Measurements from ENCODE around the gene UPK2.
"Not testable (repeated sequence)": the region's sequence is repeated elsewhere in the genome, so short reads cannot be mapped to it uniquely, and the experiment has no call there.

Gene UPK2

DNA sequence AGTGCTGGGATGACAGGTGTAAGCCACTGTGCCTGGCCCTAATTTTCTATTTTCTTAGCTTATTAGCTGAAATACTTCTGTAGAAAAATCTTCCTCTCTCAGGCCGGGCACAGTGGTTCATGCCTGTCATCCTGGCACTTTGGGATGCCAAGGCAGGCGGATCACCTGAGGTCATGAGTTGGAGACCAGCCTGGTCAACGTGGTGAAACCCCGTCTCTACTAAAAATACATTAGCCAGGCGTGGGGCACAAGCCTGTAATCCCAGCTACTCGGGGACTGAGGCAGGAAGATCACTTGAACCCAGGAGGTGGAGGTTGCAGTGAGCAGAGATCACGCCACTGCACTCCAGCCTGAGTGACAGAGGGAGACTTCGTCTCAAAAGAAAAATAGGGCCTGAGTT is 28.2 kb downstream of the UPK2 start:
- DNase-seq = not testable (repeated sequence)

DNA sequence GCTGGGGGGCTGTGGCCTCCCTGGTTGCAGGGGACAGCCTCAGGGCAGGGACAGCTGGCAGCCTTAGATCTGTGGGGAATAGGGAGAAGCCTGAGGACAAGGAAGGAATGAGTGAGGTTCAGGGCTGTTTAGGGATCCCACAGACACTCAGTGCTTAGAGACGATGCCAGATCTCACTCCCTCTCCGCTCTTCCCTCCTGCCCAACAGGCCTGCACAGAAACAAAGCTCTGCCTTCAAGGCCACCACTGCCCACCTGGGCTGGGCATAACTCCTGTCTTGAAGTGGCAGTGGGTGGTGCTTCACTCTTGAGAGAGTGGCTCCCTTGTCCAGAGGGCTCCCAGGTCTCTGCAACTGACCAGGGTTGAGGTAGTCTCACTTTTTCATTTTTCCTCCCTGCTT is 28.7 kb downstream of the UPK2 start:
- no peak for DNase-seq

DNA sequence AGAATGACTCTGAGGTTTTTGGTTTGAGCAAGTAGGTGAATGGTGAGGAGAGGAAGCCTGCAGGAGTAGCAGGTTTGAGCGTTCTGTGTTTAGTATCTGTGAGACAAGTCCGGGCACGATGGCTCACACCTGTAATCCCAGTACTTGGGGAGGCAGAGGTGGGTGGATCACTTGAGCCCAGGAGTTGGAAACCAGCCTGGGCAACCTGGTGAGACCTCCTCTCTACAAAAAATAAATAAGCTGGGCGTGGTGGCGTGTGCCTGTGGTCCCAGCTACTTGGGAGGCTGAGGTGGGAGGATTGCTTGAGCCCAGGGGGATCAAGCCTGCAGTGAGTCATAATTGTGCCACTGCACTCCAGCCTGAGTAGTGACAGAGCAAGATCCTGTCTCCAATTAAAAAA is 32.2 kb downstream of the UPK2 start:
- no peak for DNase-seq

DNA sequence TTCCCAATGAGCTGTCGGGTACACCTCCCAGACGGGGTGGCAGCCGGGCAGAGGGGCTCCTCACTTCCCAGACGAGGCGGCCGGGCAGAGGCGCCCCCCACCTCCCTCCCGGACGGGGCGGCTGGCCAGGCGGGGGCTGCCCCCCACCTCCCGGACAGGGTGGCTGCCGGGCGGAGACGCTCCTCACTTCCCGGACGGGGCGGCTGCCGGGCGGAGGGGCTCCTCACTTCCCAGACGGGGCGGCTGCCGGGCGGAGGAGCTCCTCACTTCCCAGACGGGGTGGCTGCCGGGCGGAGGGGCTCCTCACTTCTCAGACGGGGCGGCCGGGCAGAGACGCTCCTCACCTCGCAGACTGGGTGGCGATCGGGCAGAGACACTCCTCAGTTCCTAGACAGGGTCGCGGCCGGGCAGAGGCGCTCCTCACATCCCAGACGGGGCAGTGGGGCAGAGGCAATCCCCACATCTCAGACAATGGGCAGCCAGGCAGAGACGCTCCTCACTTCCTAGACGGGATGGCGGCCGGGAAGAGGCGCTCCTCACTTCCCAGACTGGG is 35.5 kb downstream of the UPK2 start:
- DNase-seq = not testable (repeated sequence)

DNA sequence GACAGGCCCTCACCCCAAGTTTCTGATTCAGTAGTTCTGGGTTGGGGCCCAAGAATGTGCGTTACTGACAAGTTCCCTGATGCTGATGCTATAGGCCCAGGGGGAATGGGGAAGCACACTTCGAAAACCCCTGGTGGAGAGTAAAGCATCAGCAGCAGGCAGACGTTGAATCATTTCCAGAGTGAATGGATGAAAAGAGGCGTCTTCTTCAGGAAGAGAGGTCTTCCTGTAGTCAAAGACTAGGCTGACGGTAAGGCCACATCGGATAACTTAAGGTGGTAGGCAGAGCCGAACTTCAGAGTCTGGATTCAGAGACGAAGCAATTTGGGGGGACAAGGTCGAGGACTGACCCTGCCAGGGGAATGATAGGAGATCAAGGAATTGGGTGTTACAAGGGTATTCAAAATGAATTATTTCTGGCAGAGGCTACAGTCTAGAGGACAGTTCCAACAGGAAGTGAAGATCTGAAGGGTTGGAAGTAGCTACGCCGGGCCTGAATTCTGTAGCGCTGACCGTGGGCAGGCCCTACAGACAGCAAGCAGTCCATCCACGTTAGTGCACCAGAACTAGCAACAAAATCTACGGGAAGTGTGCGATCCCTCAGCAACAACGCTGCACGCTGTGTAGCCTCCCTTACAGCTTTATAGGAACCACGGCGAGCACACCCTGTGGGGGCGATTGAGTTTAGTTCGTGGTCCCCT is 41.0 kb downstream of the UPK2 start:
- DNase-seq = peak in 10 of 51 donors; percentile 6 to 62 (median 30)

DNA sequence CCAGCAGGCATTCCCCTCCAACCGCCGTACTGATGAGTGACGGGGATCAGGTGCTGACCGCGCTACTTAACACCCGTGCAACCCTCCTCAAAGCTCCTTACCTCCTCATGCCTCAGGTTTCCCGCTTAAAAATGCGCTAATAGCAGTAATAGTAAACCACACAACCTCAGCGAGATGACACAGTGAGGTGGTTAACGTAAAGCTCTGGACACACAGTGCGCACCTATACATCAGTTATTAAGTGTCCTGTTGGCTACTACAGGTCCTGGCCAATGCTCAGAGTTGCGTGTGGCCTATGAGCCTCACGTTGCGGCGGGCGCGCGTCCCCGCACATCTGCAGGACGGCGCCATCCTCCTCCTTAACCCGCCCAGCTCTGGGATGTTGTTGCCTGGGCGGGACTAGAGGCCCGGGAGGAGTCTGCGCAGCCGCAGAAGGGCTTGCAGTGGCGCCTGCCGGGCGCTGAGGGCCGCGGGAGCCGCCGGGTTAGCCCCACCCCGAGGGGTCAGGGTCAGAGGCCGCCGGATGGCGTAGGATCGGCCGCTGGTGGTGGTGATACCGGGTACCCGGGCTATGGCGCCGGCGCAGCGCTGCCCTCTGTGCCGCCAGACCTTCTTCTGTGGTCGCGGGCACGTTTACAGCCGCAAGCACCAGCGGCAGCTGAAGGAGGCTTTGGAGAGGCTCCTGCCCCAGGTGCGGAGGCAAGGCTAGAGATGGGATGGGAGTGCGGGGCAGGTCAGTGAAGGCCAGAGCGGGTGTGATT is 41.7 kb downstream of the UPK2 start, which contains the start of gene CENATAC:
CENATAC (plus strand) TSS at position 512 of the 761 bp plus-strand sequence; CDS start at position 572, 60 bp downstream.
- DNase-seq = peak; percentile 59 to 98 (median 92)

DNA sequence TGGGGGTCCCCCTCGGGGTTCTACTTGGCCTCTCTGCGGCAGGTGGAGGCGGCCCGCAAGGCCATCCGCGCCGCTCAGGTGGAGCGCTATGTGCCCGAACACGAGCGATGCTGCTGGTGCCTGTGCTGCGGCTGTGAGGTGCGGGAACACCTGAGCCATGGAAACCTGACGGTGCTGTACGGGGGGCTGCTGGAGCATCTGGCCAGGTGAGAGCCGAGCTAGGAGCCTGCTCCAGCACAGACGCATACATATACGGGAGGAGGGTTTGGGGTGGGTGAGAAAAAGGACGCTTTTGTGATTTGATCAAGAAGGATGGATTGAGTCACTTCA is 42.3 kb downstream of the UPK2 start:
- peak in 2 of 51 donors; percentile 35 to 49 for DNase-seq

DNA sequence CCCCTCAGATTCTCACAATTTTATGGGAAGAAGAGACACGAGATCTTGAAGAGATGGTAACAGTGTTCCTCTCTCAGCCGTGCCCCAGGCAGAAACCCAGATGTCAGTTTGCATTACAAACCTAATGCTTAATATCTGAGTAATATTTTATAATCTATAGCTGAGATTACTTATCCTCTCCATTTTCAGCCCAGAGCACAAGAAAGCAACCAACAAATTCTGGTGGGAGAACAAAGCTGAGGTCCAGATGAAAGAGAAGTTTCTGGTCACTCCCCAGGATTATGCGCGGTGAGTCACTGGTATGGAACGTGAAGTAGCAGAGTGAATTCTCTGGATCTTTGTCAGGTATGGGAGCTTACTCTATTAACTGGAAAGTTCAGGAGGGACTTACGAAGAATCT is 42.7 kb downstream of the UPK2 start:
- no peak for DNase-seq

DNA sequence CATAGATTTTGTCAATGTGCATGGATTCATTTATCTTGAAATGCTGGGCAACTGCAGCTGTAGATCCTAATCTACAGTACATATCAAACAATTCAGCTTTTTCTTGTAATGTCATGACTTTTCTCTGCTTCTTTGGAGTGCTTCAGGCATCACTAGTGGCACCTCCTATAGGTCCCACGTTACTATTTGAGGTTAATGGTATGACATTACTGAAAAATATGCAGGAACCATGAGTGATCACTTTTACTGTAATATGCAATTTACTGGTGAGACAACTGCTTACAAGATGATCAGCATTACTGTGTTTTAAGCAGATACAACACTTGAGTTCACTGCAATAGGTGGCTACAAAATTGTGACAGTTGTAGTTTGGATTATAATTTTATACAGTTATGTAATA is 44.8 kb downstream of the UPK2 start:
- no peak for DNase-seq

DNA sequence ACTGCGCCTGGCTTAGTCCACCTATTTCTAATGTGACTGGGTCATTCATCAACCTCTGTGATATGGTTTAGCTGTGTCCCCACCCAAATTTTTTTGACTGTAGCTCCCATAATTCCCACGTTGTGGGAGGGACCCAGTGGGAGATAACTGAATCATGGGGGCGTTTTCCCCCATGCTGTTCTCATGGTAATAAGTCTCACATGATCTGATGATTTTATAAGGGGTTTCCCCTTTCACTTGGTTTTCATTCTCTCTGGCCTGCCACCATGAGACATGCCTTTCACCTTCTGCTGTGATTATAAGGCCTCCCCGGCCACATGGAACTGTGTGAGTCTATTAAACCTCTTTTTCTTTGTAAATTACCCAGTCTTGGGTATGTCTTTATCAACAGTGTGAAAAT is 50.6 kb downstream of the UPK2 start:
- no peak for DNase-seq
